C4-2B (cell line): ENCODE results near the gene GFRA1.

Source experiments
- H3K27ac ChIP-seq: fragments of 450-650 bp; 2 replicates; pipeline ENCODE4 v1.5.1; 2017
- ZFX ChIP-seq: fragments of 450-650 bp; IDR thresholded peaks from 2 replicates; pipeline ENCODE4 v1.6.1; 2017
- TF ChIP-seq, protein P1 (sequence below): fragments of 450-650 bp; conservative IDR thresholded peaks from 2 replicates; pipeline ENCODE4 v1.5.1; 2017; ENCODE audit warnings: mild to moderate bottlenecking

The GFRA1 gene

DNA sequence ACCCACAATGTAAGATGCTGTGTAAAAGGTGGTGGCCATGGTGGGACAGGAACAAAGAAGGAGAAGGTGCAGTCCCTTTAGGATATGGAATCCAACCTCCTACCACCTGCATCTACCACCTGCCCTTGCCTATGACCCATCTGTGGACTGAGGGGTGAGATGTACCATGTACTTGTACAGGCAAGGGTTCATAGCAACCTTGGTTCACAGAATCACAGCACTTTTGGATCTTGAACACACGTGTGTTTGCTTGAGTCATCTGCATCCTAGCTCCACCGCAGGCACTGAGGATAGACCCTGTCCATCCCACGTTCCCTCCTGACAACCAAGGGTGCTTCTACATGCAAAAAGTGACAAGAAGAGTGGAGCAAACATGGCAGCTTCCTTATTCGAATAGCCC is 162.3 kb downstream of the GFRA1 start:
- TF ChIP-seq ZFX = no peak
- TF ChIP-seq, protein P1, sequence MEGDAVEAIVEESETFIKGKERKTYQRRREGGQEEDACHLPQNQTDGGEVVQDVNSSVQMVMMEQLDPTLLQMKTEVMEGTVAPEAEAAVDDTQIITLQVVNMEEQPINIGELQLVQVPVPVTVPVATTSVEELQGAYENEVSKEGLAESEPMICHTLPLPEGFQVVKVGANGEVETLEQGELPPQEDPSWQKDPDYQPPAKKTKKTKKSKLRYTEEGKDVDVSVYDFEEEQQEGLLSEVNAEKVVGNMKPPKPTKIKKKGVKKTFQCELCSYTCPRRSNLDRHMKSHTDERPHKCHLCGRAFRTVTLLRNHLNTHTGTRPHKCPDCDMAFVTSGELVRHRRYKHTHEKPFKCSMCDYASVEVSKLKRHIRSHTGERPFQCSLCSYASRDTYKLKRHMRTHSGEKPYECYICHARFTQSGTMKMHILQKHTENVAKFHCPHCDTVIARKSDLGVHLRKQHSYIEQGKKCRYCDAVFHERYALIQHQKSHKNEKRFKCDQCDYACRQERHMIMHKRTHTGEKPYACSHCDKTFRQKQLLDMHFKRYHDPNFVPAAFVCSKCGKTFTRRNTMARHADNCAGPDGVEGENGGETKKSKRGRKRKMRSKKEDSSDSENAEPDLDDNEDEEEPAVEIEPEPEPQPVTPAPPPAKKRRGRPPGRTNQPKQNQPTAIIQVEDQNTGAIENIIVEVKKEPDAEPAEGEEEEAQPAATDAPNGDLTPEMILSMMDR = no peak
- no peak overlapping the region for H3K27ac ChIP-seq

DNA sequence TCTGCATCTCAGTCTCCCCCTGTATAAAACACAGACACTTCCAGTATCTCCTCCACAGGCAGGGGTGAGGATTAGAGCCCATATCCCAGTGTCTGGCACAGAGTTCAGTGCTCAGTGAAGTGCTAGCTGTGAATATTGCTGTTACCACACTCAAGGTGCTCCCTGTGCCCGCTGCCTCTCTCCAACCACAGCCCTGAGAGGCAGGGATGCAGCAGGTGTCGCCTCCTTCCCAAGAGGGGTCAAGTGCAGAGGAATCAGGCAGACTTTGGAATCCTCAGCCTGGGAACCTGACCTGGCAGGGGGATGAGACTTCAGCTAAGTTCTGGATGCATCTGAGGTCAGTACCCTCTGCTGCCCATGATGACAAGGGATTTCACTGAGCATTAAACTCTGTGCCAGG is 163.1 kb downstream of the GFRA1 start:
- TF ChIP-seq, protein P1 = no peak
- no peak for TF ChIP-seq ZFX
- H3K27ac ChIP-seq = no peak overlapping the region

DNA sequence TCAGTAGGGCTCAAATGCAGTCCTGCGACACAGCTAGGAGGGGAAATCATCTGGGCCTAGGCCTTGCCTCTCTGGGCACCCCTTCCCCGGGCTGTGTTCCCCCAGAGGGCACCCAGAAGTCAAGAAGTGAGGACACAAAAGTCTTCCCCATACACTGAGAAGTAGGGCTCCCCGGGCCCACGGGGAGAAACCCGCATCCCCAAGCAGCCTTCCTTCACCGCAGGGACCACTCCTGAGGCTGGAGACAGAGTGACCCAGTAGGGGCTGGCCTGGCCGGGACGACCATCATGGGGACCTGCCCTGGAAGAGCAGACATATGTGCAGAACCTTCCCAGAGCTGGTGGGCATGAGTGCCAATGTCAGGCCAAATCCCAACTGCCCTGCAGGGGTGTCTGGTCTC is 163.5 kb downstream of the GFRA1 start:
- TF ChIP-seq ZFX = no peak
- TF ChIP-seq, protein P1 = no peak
- no peak overlapping the region for H3K27ac ChIP-seq

DNA sequence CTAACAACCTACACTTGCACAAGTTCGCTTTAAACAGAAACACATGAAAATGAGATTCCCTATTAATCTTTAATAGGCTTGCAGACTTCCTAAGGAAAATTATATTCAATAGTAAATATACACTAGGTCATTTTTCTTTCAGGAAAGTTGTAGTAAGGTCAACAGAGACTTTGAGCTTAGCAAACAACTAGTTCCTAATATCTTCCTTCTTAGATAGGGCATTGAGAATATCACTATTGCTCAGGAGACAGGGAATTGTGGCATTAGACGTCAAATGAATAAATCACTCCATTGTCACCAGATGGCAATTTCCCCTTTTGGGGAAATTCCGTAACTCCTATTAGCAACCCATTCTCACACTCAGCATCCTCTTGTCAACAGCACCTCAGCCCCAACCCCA is 164.9 kb downstream of the GFRA1 start:
- H3K27ac ChIP-seq = no peak overlapping the region
- TF ChIP-seq, protein P1 = no peak
- no peak for TF ChIP-seq ZFX

DNA sequence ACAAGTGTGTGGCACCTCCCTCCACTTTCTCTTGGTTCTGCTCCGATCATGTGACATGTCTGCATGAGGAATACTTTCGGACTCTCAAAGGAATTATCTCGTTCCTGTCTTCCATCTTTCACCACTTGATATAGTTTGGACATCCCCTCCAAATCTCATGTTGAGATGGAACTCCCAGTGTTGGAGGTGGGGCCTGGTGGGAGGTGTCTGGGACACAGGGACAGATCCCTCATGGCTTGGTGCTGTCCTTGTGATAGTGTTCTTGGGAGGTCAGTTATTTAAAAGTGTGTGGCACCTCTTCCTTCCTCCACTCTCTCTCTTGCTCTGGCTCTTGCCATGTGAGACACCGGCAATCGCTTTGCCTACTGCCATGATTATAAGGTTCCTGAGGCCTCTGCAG is 166.4 kb downstream of the GFRA1 start:
- no peak overlapping the region for H3K27ac ChIP-seq
- TF ChIP-seq, protein P1 = no peak
- no peak for TF ChIP-seq ZFX

DNA sequence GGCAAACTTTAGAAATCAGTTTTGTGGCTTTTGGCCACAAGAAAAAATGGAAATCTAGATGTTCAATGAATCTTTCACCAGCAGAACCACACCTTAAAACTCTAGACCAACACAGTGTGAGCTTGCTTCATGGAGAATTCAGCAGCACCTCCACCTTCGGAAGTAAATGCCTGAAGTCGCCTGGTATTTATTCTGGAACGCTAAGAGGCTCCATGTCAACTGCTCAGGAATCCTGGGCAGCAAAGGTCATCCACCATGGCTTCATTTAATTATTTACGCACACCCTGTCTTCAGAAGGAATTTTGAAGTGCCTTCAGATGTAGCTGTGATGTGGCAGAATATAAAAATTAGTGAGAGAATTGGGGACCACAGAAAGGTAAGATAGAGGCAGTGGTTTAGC is 167.7 kb downstream of the GFRA1 start:
- TF ChIP-seq ZFX = no peak
- TF ChIP-seq, protein P1 = no peak
- no peak overlapping the region for H3K27ac ChIP-seq

DNA sequence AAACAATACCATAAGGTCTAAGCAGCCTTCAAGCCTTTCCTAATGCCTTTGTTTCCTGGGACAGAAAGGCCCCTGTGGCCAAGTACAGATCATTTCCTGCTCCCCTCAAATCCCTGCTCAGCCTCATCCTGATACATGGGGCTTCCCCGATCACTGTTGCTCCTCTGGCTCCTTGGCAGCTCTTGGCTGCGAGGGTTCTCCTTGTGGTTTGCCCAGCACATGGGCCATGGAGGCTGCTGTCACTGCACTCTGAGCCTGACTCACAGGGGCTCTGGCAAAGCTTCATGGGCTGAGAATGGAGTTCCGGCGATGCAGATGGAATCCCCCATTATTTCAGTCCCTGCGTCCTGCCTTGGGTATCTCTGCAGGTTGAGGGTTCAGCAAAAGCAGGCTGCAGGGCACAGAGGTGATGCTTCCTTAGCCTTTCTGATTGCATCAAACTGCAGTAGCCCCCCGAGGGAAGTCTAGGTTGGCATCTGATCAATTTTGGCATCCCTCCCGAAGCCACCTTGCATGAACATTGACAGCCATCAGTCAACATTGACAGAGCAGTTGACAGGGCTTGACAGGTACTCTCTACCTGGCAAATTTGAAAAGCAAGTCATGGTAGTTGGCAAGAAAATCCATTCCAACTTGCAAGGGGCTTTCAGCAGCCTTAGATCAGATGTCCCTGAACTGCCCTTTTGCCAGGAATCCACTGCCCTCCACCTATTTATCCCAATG is 168.6 kb downstream of the GFRA1 start:
- TF ChIP-seq, protein P1 = no peak
- no peak overlapping the region for H3K27ac ChIP-seq
